ENCODE data around the gene XXYLT1.

The XXYLT1 gene

DNA sequence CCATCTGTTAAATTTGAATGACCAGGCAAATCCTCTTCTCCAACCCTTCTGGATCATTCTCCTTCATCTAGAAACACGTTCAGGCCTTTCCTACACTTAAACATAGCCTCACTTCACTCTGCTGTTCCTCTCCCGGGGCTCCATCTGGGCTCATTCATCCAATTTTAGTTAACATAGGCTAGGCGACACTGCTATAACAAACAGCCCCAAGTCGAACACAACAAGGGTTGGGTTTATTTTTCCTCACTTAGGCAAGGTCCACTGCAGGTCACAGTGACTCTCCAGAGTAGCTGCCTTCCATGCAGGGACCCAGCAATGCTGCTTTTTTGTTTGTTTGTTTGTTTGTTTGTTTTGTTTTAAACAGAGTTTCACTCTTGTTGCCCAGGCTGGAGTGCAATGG, 250.8 kb downstream of the XXYLT1 start:
- no peak overlapping the region for H3K4me3 ChIP-seq (ENCODE audit: low read depth, low read length)
- no peaks in the 10 kb centered on the region for H3K36me3 ChIP-seq (ENCODE audit: control insufficient read depth in 2 of 2, insufficient read depth in 1 of 2, low read length in 2 of 2)
- ChIA-PET POLR2A (no interaction called here), CTCF (interaction anchor here (0.7 to 1.4 kb wide), 2 partner anchors 15 to 18 kb away, joined by 4 read pairs; no protein-coding TSS in a partner anchor)
- no peak overlapping the region for H3K27ac ChIP-seq (ENCODE audit: extremely low read depth, low read depth, low read length)
- no peaks in the 10 kb centered on the region for H3K4me1 ChIP-seq (ENCODE audit: control insufficient read depth, insufficient read depth, low read length)
- no peaks in the 10 kb centered on the region for H3K9me3 ChIP-seq (ENCODE audit: control insufficient read depth, insufficient read depth, low read depth, low read length)
- TF ChIP-seq ZNF777 (tag by site-specific recombination; IDR thresholded peaks at IDR 0.05; ENCODE audit: borderline replicate concordance) (no peak), SALL2 (tag by site-specific recombination; IDR thresholded peaks at IDR 0.05; ENCODE audit: borderline replicate concordance) (no peak), MEIS1 (CRISPR knock-in tag; IDR thresholded peaks at IDR 0.05; ENCODE audit: borderline replicate concordance) (no peak), KLF9 (tag by site-specific recombination; IDR thresholded peaks at IDR 0.05; ENCODE audit: low read depth) (no peak)
- TF ChIP-seq, protein P1, sequence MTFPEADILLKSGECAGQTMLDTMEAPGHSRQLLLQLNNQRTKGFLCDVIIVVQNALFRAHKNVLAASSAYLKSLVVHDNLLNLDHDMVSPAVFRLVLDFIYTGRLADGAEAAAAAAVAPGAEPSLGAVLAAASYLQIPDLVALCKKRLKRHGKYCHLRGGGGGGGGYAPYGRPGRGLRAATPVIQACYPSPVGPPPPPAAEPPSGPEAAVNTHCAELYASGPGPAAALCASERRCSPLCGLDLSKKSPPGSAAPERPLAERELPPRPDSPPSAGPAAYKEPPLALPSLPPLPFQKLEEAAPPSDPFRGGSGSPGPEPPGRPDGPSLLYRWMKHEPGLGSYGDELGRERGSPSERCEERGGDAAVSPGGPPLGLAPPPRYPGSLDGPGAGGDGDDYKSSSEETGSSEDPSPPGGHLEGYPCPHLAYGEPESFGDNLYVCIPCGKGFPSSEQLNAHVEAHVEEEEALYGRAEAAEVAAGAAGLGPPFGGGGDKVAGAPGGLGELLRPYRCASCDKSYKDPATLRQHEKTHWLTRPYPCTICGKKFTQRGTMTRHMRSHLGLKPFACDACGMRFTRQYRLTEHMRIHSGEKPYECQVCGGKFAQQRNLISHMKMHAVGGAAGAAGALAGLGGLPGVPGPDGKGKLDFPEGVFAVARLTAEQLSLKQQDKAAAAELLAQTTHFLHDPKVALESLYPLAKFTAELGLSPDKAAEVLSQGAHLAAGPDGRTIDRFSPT (tag by site-specific recombination; IDR thresholded peaks at IDR 0.05) = no peak
- TF ChIP-seq, protein P2, sequence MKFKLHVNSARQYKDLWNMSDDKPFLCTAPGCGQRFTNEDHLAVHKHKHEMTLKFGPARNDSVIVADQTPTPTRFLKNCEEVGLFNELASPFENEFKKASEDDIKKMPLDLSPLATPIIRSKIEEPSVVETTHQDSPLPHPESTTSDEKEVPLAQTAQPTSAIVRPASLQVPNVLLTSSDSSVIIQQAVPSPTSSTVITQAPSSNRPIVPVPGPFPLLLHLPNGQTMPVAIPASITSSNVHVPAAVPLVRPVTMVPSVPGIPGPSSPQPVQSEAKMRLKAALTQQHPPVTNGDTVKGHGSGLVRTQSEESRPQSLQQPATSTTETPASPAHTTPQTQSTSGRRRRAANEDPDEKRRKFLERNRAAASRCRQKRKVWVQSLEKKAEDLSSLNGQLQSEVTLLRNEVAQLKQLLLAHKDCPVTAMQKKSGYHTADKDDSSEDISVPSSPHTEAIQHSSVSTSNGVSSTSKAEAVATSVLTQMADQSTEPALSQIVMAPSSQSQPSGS (tag by site-specific recombination; IDR thresholded peaks at IDR 0.05; ENCODE audit: low read depth) = no peak

DNA sequence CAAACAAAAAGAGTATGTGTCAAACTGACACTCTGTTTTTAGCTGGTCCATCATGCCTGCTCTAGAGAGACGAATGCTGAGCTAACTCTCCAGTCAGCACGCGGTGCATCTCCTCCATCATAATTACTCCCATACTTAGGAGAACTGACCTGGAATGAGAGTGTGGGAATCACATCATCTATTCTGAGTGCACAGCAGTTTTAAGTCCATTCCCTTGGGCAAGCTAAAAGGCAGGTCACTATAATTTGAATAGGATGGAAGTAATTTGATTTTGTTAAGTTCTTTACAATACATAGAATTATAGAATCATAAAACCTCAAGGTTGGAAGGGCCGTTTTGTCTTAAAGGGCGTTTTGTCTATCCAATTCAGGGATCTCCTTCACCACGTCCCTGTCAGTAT, 251.6 kb downstream of the XXYLT1 start:
- Histone ChIP-seq H3K9me3 (ENCODE audit: control insufficient read depth, insufficient read depth, low read depth, low read length) (no peaks in the 10 kb centered on the region), H3K36me3 (ENCODE audit: control insufficient read depth in 2 of 2, insufficient read depth in 1 of 2, low read length in 2 of 2) (no peaks in the 10 kb centered on the region), H3K27ac (ENCODE audit: extremely low read depth, low read depth, low read length) (no peak overlapping the region), H3K4me3 (ENCODE audit: low read depth, low read length) (no peak overlapping the region), H3K4me1 (ENCODE audit: control insufficient read depth, insufficient read depth, low read length) (no peaks in the 10 kb centered on the region)
- ChIA-PET CTCF (interaction anchor here (1.0 kb wide), 1 partner anchor 17 kb away, joined by 3 read pairs; no protein-coding TSS in a partner anchor), POLR2A (no interaction called here)
- TF ChIP-seq ZNF169 (tag by site-specific recombination; IDR thresholded peaks at IDR 0.05) (no peak), KLF10 (tag by site-specific recombination; IDR thresholded peaks at IDR 0.05) (no peak), ZNF837 (tag by site-specific recombination; IDR thresholded peaks at IDR 0.05) (no peak), ZNF791 (tag by site-specific recombination; IDR thresholded peaks at IDR 0.05) (no peak), ZNF596 (tag by site-specific recombination; IDR thresholded peaks at IDR 0.05) (no peak)
- TF ChIP-seq, protein P3, sequence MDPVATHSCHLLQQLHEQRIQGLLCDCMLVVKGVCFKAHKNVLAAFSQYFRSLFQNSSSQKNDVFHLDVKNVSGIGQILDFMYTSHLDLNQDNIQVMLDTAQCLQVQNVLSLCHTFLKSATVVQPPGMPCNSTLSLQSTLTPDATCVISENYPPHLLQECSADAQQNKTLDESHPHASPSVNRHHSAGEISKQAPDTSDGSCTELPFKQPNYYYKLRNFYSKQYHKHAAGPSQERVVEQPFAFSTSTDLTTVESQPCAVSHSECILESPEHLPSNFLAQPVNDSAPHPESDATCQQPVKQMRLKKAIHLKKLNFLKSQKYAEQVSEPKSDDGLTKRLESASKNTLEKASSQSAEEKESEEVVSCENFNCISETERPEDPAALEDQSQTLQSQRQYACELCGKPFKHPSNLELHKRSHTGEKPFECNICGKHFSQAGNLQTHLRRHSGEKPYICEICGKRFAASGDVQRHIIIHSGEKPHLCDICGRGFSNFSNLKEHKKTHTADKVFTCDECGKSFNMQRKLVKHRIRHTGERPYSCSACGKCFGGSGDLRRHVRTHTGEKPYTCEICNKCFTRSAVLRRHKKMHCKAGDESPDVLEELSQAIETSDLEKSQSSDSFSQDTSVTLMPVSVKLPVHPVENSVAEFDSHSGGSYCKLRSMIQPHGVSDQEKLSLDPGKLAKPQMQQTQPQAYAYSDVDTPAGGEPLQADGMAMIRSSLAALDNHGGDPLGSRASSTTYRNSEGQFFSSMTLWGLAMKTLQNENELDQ (tag by site-specific recombination; IDR thresholded peaks at IDR 0.05; ENCODE audit: low read depth) = no peak
- TF ChIP-seq, protein P4, sequence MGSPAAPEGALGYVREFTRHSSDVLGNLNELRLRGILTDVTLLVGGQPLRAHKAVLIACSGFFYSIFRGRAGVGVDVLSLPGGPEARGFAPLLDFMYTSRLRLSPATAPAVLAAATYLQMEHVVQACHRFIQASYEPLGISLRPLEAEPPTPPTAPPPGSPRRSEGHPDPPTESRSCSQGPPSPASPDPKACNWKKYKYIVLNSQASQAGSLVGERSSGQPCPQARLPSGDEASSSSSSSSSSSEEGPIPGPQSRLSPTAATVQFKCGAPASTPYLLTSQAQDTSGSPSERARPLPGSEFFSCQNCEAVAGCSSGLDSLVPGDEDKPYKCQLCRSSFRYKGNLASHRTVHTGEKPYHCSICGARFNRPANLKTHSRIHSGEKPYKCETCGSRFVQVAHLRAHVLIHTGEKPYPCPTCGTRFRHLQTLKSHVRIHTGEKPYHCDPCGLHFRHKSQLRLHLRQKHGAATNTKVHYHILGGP (tag by site-specific recombination; IDR thresholded peaks at IDR 0.05) = no peak
- TF ChIP-seq, protein P5, sequence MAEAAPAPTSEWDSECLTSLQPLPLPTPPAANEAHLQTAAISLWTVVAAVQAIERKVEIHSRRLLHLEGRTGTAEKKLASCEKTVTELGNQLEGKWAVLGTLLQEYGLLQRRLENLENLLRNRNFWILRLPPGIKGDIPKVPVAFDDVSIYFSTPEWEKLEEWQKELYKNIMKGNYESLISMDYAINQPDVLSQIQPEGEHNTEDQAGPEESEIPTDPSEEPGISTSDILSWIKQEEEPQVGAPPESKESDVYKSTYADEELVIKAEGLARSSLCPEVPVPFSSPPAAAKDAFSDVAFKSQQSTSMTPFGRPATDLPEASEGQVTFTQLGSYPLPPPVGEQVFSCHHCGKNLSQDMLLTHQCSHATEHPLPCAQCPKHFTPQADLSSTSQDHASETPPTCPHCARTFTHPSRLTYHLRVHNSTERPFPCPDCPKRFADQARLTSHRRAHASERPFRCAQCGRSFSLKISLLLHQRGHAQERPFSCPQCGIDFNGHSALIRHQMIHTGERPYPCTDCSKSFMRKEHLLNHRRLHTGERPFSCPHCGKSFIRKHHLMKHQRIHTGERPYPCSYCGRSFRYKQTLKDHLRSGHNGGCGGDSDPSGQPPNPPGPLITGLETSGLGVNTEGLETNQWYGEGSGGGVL (tag by site-specific recombination; IDR thresholded peaks at IDR 0.05) = no peak

All from HEK293 (cell line).